GM23338 (cell line): Measurements from ENCODE around the gene LRIG1. TPM values are rescaled to one million over a fixed set of nuclear protein-coding genes. Genes with fewer than 3 reads are reported as not detected.
A peak's percentile ranks its signal among the peaks of the same experiment; 100 is the strongest.

Experiments used
- ATAC-seq: fragments of 200-7000 bp; cut with Tn5 transposase; 3 replicates; pipeline ENCODE4 v1.9.1; 2020
- DNase-seq: peaks from one replicate; pipeline ENCODE4 v3.0.0-alpha.2; 2015; ENCODE audit warnings: low spot score
- H2AFZ ChIP-seq: fragments of 200-600 bp; sonication (generic); 2 replicates; pipeline ENCODE4 v1.8.0; 2016; ENCODE audit warnings: antibody characterized with exemption, mild to moderate bottlenecking, moderate library complexity
- H3F3A ChIP-seq: fragments of 200-600 bp; sonication (generic); replicated peaks from 2 replicates; pipeline ENCODE4 v1.8.0; 2017; ENCODE audit warnings: antibody characterized with exemption, mixed run types, low read depth
- H3K27ac ChIP-seq: fragments of 200-600 bp; sonication (generic); 2 replicates; pipeline ENCODE4 v1.6.1; 2016; ENCODE audit warnings: low read depth
- H3K27me3 ChIP-seq: fragments of 200-600 bp; sonication (generic); 2 replicates; pipeline ENCODE4 v1.8.0; 2016; ENCODE audit warnings: mild to moderate bottlenecking, mixed run types, moderate library complexity; ENCODE audit not compliant: insufficient read depth
- H3K36me3 ChIP-seq: fragments of 200-600 bp; sonication (generic); 2 replicates; pipeline ENCODE4 v1.8.0; 2016; ENCODE audit warnings: mild to moderate bottlenecking; ENCODE audit not compliant: insufficient read depth
- H3K4me1 ChIP-seq: fragments of 200-600 bp; sonication (generic); 2 replicates; pipeline ENCODE4 v1.8.0; 2016; ENCODE audit warnings: mild to moderate bottlenecking, moderate library complexity; ENCODE audit not compliant: insufficient read depth
- H3K4me2 ChIP-seq: fragments of 200-600 bp; sonication (generic); 2 replicates; pipeline ENCODE4 v1.7.1; 2017; ENCODE audit warnings: mixed run types
- H3K4me3 ChIP-seq: fragments of 200-600 bp; sonication (generic); 2 replicates; pipeline ENCODE4 v1.6.1; 2016; ENCODE audit warnings: mixed run types
- H3K79me2 ChIP-seq: fragments of 200-600 bp; sonication (generic); replicated peaks from 2 replicates; pipeline ENCODE4 v1.8.0; 2017; ENCODE audit warnings: mild to moderate bottlenecking; ENCODE audit not compliant: insufficient read depth
- H3K9me2 ChIP-seq: fragments of 200-600 bp; sonication (generic); 2 replicates; pipeline ENCODE4 v1.8.0; 2017; ENCODE audit not compliant: insufficient read depth
- H4K20me1 ChIP-seq: fragments of 200-600 bp; sonication (generic); replicated peaks from 2 replicates; pipeline ENCODE4 v1.8.0; 2017; ENCODE audit warnings: mild to moderate bottlenecking; ENCODE audit not compliant: insufficient read depth
- H3K27ac Mint-ChIP-seq: 2 replicates; pipeline ENCODE4 v1.8.0; 2020; ENCODE audit warnings: inconsistent platforms, mild to moderate bottlenecking, moderate library complexity, mixed read lengths
- H3K27me3 Mint-ChIP-seq: 3 replicates; pipeline ENCODE4 v1.8.0; 2022; ENCODE audit warnings: low read depth, mild to moderate bottlenecking, moderate library complexity, mixed read lengths, inconsistent platforms; ENCODE audit not compliant: insufficient read depth, poor library complexity
- H3K36me3 Mint-ChIP-seq: 3 replicates; pipeline ENCODE4 v1.8.0; 2021; ENCODE audit warnings: low read depth, mild to moderate bottlenecking, inconsistent platforms, moderate library complexity, mixed read lengths
- H3K4me1 Mint-ChIP-seq: 3 replicates; pipeline ENCODE4 v1.8.0; 2020; ENCODE audit warnings: mild to moderate bottlenecking, inconsistent platforms, mixed read lengths
- H3K4me3 Mint-ChIP-seq: 3 replicates; pipeline ENCODE4 v1.8.0; 2021; ENCODE audit warnings: moderate library complexity, mild to moderate bottlenecking, inconsistent platforms, mixed read lengths
- H3K9me3 Mint-ChIP-seq: 3 replicates; pipeline ENCODE4 v1.8.0; 2020; ENCODE audit warnings: moderate library complexity, mild to moderate bottlenecking, inconsistent platforms, mixed read lengths
- CREB1 ChIP-seq: fragments of 250-450 bp; sonication (Bioruptor Pico); IDR thresholded peaks from 2 replicates; pipeline ENCODE4 v1.5.0; 2020; ENCODE audit warnings: low read depth, mild to moderate bottlenecking, moderate library complexity
- CTCF ChIP-seq, 2 experiments: fragments of 200-600 bp in 1 of 2; sonication (generic) in 1 of 2; conservative IDR thresholded peaks; 2 replicates each; pipeline versions ENCODE4 v1.5.1 to v1.6.1; 2016 to 2017; ENCODE audit warnings: antibody characterized with exemption in 2 of 2, low read depth in 2 of 2, mild to moderate bottlenecking in 2 of 2, moderate library complexity in 1 of 2
- EZH2phosphoT487 ChIP-seq: fragments of 200-600 bp; sonication (generic); IDR thresholded peaks from one replicate; pipeline ENCODE4 v1.8.1; 2018; ENCODE audit warnings: antibody characterized with exemption; ENCODE audit not compliant: unreplicated experiment
- JUNB ChIP-seq: IDR thresholded peaks from one replicate; pipeline ENCODE4 v1.6.1; 2016; ENCODE audit warnings: antibody characterized with exemption; ENCODE audit not compliant: unreplicated experiment
- REST ChIP-seq: IDR thresholded peaks from one replicate; pipeline ENCODE4 v1.6.1; 2018; ENCODE audit warnings: antibody characterized with exemption; ENCODE audit not compliant: unreplicated experiment
- ZNF114 ChIP-seq: fragments of 250-450 bp; sonication (Bioruptor Pico); IDR thresholded peaks from 2 replicates; pipeline ENCODE4 v1.5.0; 2020; ENCODE audit warnings: mild to moderate bottlenecking, moderate library complexity
- ZNF331 ChIP-seq: fragments of 250-450 bp; sonication (Bioruptor Pico); IDR thresholded peaks from 2 replicates; pipeline ENCODE4 v1.5.0; 2020; ENCODE audit warnings: low read depth, mild to moderate bottlenecking, moderate library complexity
- polyA plus RNA-seq: library from polyadenylated mRNA; unstranded; fragments of >200 nt; fragmentation: Nextera tagmentation; extraction: Ambion mirVana; gene quantifications from 2 replicates; pipeline ENCODE4 v1.2.1, GENCODE V29; 2016
- total RNA-seq: library from RNA; depleted of rRNA; stranded (reverse); fragments of >200 nt; shearing (Covaris generic); gene quantifications from 2 replicates; pipeline ENCODE4 v1.2.3, GENCODE V29; 2014

Gene LRIG1
- total and polyA plus RNA-seq, 2 experiments from 2014 or later = 40.0 to 134 TPM

- peaks cover 70% of the 10 kb centered on the region for H3K36me3 Mint-ChIP-seq
- TF ChIP-seq EZH2phosphoT487 (no peak), JUNB (no peak), ZNF114 (no peak), ZNF331 (no peak)
- Histone ChIP-seq H3K36me3 (no peaks in the 10 kb centered on the region; the same call in 1 of the 2 replicates), H3K4me1 (peaks cover 52% of the 10 kb centered on the region), H3K79me2 (peaks cover 100% of the 10 kb centered on the region), H2AFZ (no peak overlapping the region), H3K4me3 (no peak overlapping the region), H3F3A (no peaks in the 10 kb centered on the region), H3K4me2 (peak overlapping the region; percentile 51; the same call in 1 of the 2 replicates), H4K20me1 (peaks cover 34% of the 10 kb centered on the region), H3K27ac (0 out of 2 replicates have a peak overlapping the region, but pooled peaks have one; percentile 66), H3K9me2 (peaks cover 8% of the 10 kb centered on the region), H3K27me3 (no peaks in the 10 kb centered on the region)
- no peak for ATAC-seq
- H3K27me3 Mint-ChIP-seq = peaks cover 12% of the 10 kb centered on the region
- no peak overlapping the region for H3K4me3 Mint-ChIP-seq
- DNase-seq = no peak
- H3K9me3 Mint-ChIP-seq = no peaks in the 10 kb centered on the region
- peaks cover 82% of the 10 kb centered on the region for H3K4me1 Mint-ChIP-seq
- no peak overlapping the region for H3K27ac Mint-ChIP-seq
Observed at GRCh38 chr3:66435989-66436388, 64.8 kb downstream of the LRIG1 start.

GRCh38 chr3:66434726-66435125 lies 66.1 kb downstream of the LRIG1 start:
- Histone ChIP-seq H3K4me1 (peaks cover 52% of the 10 kb centered on the region), H3K9me2 (peaks cover 8% of the 10 kb centered on the region), H4K20me1 (peaks cover 41% of the 10 kb centered on the region), H3K4me2 (no peak overlapping the region), H3K79me2 (peaks cover 100% of the 10 kb centered on the region), H3K27me3 (no peaks in the 10 kb centered on the region), H3K27ac (no peak overlapping the region), H3F3A (no peaks in the 10 kb centered on the region), H3K4me3 (no peak overlapping the region), H2AFZ (no peak overlapping the region), H3K36me3 (no peaks in the 10 kb centered on the region; the same call in 1 of the 2 replicates)
- Mint-ChIP-seq H3K9me3 (no peaks in the 10 kb centered on the region), H3K36me3 (peaks cover 66% of the 10 kb centered on the region), H3K27ac (no peak overlapping the region), H3K4me3 (no peak overlapping the region), H3K4me1 (peaks cover 81% of the 10 kb centered on the region), H3K27me3 (peaks cover 13% of the 10 kb centered on the region)
- DNase-seq (no peak), ATAC-seq (no peak)
- TF ChIP-seq REST = no peak
- no peak for TF ChIP-seq CREB1 (CRISPR knock-in tag)
- TF ChIP-seq CTCF (conservative IDR thresholded peaks at IDR 0.05; ENCODE audit: low read depth in 2 of 2) = no peak
- no peak for TF ChIP-seq ZNF331
- TF ChIP-seq ZNF114 = no peak
